T-cell (primary cell): ENCODE measurements around the gene PTCD1. TPM values are rescaled to one million over a fixed set of nuclear protein-coding genes. Genes with fewer than 3 reads are reported as not detected.

ENCODE experiments used
- ATAC-seq, 4 experiments: fragments of 200-7000 bp in 3 of 4; fragments of 150-1000 bp in 1 of 4; cut with Tn5 transposase; replicated peaks in 1 of 4; 1 replicate in 3 of 4; 2 replicates in 1 of 4; pipeline ENCODE4 v1.10.0; 2021; ENCODE audit warnings: moderate library complexity in 3 of 4, mild to moderate bottlenecking in 2 of 4, moderate number of reproducible peaks in 1 of 4
- CTCF ChIA-PET, 2 donors: fragments of 300-600 bp; sonication (Branson Sonifier 250); formaldehyde crosslinking; loops; one replicate each; lab custom pipeline; 2022; ENCODE audit warnings: antibody characterized with exemption in 2 of 2; lab: Charles Lee
- POLR2A ChIA-PET, 2 donors: fragments of 300-600 bp; sonication (Branson Sonifier 250); formaldehyde crosslinking; loops; one replicate each; lab custom pipeline; 2022; ENCODE audit warnings: antibody characterized with exemption in 2 of 2; lab: Charles Lee
- DNase-seq, 35 experiments: peaks; one replicate each; pipeline versions ENCODE4 v3.0.0 to v3.0.0-alpha.2; 2013 to 2023
- H3K27ac ChIP-seq: one replicate; pipeline ENCODE4 v1.5.1; 2013; ENCODE audit warnings: low read length
- H3K27me3 ChIP-seq, 2 experiments: replicated peaks in 1 of 2; 1 replicate in 1 of 2; 2 replicates in 1 of 2; pipeline versions ENCODE4 v1.6.1 to v1.7.0; 2013; ENCODE audit warnings: low read length in 1 of 2, mixed read lengths in 1 of 2; ENCODE audit not compliant: control insufficient read depth in 2 of 2, insufficient read depth in 2 of 2; ENCODE audit errors: extremely low read depth in 1 of 2
- H3K36me3 ChIP-seq, 2 donors: 1 replicate in 1 of 2; 2 replicates in 1 of 2; pipeline versions ENCODE4 v1.6.1 to v1.7.0; 2013; ENCODE audit warnings: low read length in 1 of 2; ENCODE audit not compliant: control insufficient read depth in 2 of 2, insufficient read depth in 1 of 2; ENCODE audit errors: extremely low read depth in 1 of 2
- H3K4me1 ChIP-seq, 2 experiments: 1 replicate in 1 of 2; 2 replicates in 1 of 2; pipeline versions ENCODE4 v1.6.1 to v1.7.0; 2013; ENCODE audit warnings: low read length in 2 of 2, mixed read lengths in 1 of 2; ENCODE audit not compliant: insufficient read depth in 2 of 2, control insufficient read depth in 1 of 2; ENCODE audit errors: extremely low read depth in 1 of 2
- H3K4me3 ChIP-seq, 2 donors: 1 replicate in 1 of 2; 2 replicates in 1 of 2; pipeline versions ENCODE4 v1.5.1 to v1.7.0; 2013; ENCODE audit warnings: mild to moderate bottlenecking in 2 of 2, low read length in 1 of 2, moderate library complexity in 1 of 2; ENCODE audit not compliant: control insufficient read depth in 1 of 2; ENCODE audit errors: extremely low read depth in 1 of 2
- H3K9me3 ChIP-seq: 2 replicates; pipeline ENCODE4 v1.7.0; 2013
- H3K27ac Mint-ChIP-seq, 2 donors: one replicate each; pipeline ENCODE4 v1.8.0; 2020 to 2021; ENCODE audit warnings: mild to moderate bottlenecking in 2 of 2, mixed read lengths in 2 of 2
- H3K27me3 Mint-ChIP-seq, 2 donors: one replicate each; pipeline ENCODE4 v1.8.0; 2021 to 2022; ENCODE audit warnings: mixed read lengths in 2 of 2
- H3K36me3 Mint-ChIP-seq: one replicate; pipeline ENCODE4 v1.8.0; 2021; ENCODE audit warnings: mixed read lengths
- H3K4me1 Mint-ChIP-seq, 3 donors: one replicate each; pipeline ENCODE4 v1.8.0; 2020 to 2022; ENCODE audit warnings: mixed read lengths in 3 of 3, mild to moderate bottlenecking in 1 of 3
- H3K4me3 Mint-ChIP-seq, 3 donors: one replicate each; pipeline ENCODE4 v1.8.0; 2020 to 2022; ENCODE audit warnings: mild to moderate bottlenecking in 3 of 3, mixed read lengths in 3 of 3, moderate library complexity in 3 of 3
- H3K9me3 Mint-ChIP-seq, 3 donors: one replicate each; pipeline ENCODE4 v1.8.0; 2020 to 2022; ENCODE audit warnings: mixed read lengths in 3 of 3
- WGBS: methylation state at CpG from one replicate; pipeline ENCODE4 v1.1.5; 2013; ENCODE audit warnings: missing lambda C conversion rate; ENCODE audit not compliant: insufficient coverage; 5-methylcytosine and 5-hydroxymethylcytosine counted together
- total RNA-seq, 35 experiments: library from RNA in 6 of 35; stranded (reverse) in 6 of 35; fragments of 120-200 nt in 1 of 35; gene quantifications; one replicate each; pipeline versions ENCODE4 v1.2.1 to v1.2.4 and lab custom pipeline; 2013 to 2026

The PTCD1 gene
- total RNA-seq, 5 donors from 2014 or later (not counting 1 experiment from before 2014, with no cell fraction given): 5.4 to 11.6 (median 10.5) TPM

GRCh38 chr7:99428972-99429566, 9.5 kb downstream of the PTCD1 start:
- CTCF ChIA-PET: no interaction called here
- peak overlapping the region; percentile 34 to 52 for H3K27ac Mint-ChIP-seq

GRCh38 chr7:99424932-99425730, 13.5 kb downstream of the PTCD1 start:
- no peak for DNase-seq
- H3K4me1 ChIP-seq: peaks cover 0 to 15% of the 10 kb centered on the region in 2 experiments
- H3K27me3 Mint-ChIP-seq: no peaks in the 10 kb centered on the region
- 94% methylated on average over 24 of the region's 24 CpGs for WGBS
- POLR2A ChIA-PET: interaction anchor here in 1 of 2 donors (0.6 kb wide), 1 partner anchor 419 kb away, joined by 3 read pairs; no protein-coding TSS in a partner anchor
- peaks cover 25 to 45% of the 10 kb centered on the region in 2 donors for H3K36me3 ChIP-seq
- H3K9me3 ChIP-seq: no peaks in the 10 kb centered on the region
- no peak for ATAC-seq
- no peak overlapping the region for H3K4me3 ChIP-seq
- no peak overlapping the region for H3K27ac ChIP-seq
- peaks cover 25% of the 10 kb centered on the region for H3K36me3 Mint-ChIP-seq
- H3K4me3 Mint-ChIP-seq: no peak overlapping the region
- H3K4me1 Mint-ChIP-seq: peaks cover 0 to 7% (median 5%) of the 10 kb centered on the region in 3 donors
- no peak overlapping the region for H3K27ac Mint-ChIP-seq
- no peaks in the 10 kb centered on the region for H3K27me3 ChIP-seq
- H3K9me3 Mint-ChIP-seq: no peaks in the 10 kb centered on the region
- CTCF ChIA-PET: interaction anchor here in 1 of 2 donors (0.6 kb wide), 1 partner anchor 9 kb away, joined by 4 read pairs; no protein-coding TSS in a partner anchor

More at GRCh38 chr7:99428972-99429566, 9.5 kb downstream of the PTCD1 start:
- DNase-seq: peak in 14 of 35 experiments; percentile 6 to 47 (median 22)
- ATAC-seq: peak; percentile 60 to 90 (median 78)
- no peaks in the 10 kb centered on the region for H3K9me3 Mint-ChIP-seq
- H3K27me3 Mint-ChIP-seq: no peaks in the 10 kb centered on the region
- 70% methylated on average over 9 of the region's 10 CpGs for WGBS
- Histone ChIP-seq H3K27ac (no peak overlapping the region), H3K4me1 (peaks cover 0 to 15% of the 10 kb centered on the region in 2 experiments), H3K4me3 (no peak overlapping the region), H3K27me3 (no peaks in the 10 kb centered on the region), H3K36me3 (peaks cover 33 to 39% of the 10 kb centered on the region in 2 donors), H3K9me3 (no peaks in the 10 kb centered on the region)
- POLR2A ChIA-PET: no interaction called here
- peaks cover 0 to 6% (median 5%) of the 10 kb centered on the region in 3 donors for H3K4me1 Mint-ChIP-seq
- peaks cover 14% of the 10 kb centered on the region for H3K36me3 Mint-ChIP-seq
- no peak overlapping the region for H3K4me3 Mint-ChIP-seq

GRCh38 chr7:99422625-99423024, 16.0 kb downstream of the PTCD1 start:
- H3K27ac ChIP-seq: no peak overlapping the region
- Mint-ChIP-seq H3K4me1 (peaks cover 0 to 2% (median 0%) of the 10 kb centered on the region in 3 donors), H3K27ac (peak overlapping the region in 1 of 2 donors; percentile 62), H3K9me3 (no peaks in the 10 kb centered on the region), H3K36me3 (peaks cover 26% of the 10 kb centered on the region), H3K4me3 (no peak overlapping the region), H3K27me3 (no peaks in the 10 kb centered on the region)
- H3K9me3 ChIP-seq: no peaks in the 10 kb centered on the region
- no peak for DNase-seq
- WGBS: 100% methylated on average over 2 of the region's 5 CpGs
- CTCF ChIA-PET: interaction anchor here in 1 of 2 donors (0.5 to 0.6 kb wide), 3 partner anchors 14 to 1196 kb away, joined by 3 read pairs; partner anchors contain the start of gene BUD31
- H3K4me3 ChIP-seq: no peak overlapping the region
- no peak for ATAC-seq
- no peaks in the 10 kb centered on the region for H3K4me1 ChIP-seq
- H3K27me3 ChIP-seq: no peaks in the 10 kb centered on the region
- POLR2A ChIA-PET: interaction anchor here (0.6 to 0.7 kb wide), 6 partner anchors 13 to 293 kb away, joined by 3 to 6 read pairs (median 4); no protein-coding TSS in a partner anchor
- H3K36me3 ChIP-seq: peaks cover 31 to 52% of the 10 kb centered on the region in 2 donors

GRCh38 chr7:99422186-99422585, 16.4 kb downstream of the PTCD1 start:
- Mint-ChIP-seq H3K9me3 (no peaks in the 10 kb centered on the region), H3K4me1 (peaks cover 0 to 4% (median 0%) of the 10 kb centered on the region in 3 donors), H3K27me3 (no peaks in the 10 kb centered on the region), H3K36me3 (peaks cover 30% of the 10 kb centered on the region), H3K27ac (peak overlapping the region in 1 of 2 donors; percentile 23), H3K4me3 (no peak overlapping the region)
- ChIA-PET POLR2A (interaction anchor here (0.6 to 0.7 kb wide), 6 partner anchors 14 to 293 kb away, joined by 3 to 6 read pairs (median 4); no protein-coding TSS in a partner anchor), CTCF (interaction anchor here in 1 of 2 donors (0.5 to 0.6 kb wide), 3 partner anchors 13 to 1195 kb away, joined by 3 read pairs; partner anchors contain the start of gene BUD31)
- H3K4me1 ChIP-seq: no peaks in the 10 kb centered on the region
- H3K4me3 ChIP-seq: no peak overlapping the region
- ATAC-seq: no peak
- no peaks in the 10 kb centered on the region for H3K27me3 ChIP-seq
- no peak for DNase-seq
- H3K9me3 ChIP-seq: no peaks in the 10 kb centered on the region
- WGBS: 97% methylated on average over 9 of the region's 11 CpGs
- no peak overlapping the region for H3K27ac ChIP-seq
- peaks cover 35 to 56% of the 10 kb centered on the region in 2 donors for H3K36me3 ChIP-seq

- Histone ChIP-seq H3K9me3 (no peaks in the 10 kb centered on the region), H3K27me3 (no peaks in the 10 kb centered on the region), H3K27ac (no peak overlapping the region), H3K4me3 (no peak overlapping the region), H3K36me3 (peaks cover 40 to 68% of the 10 kb centered on the region in 2 donors), H3K4me1 (no peaks in the 10 kb centered on the region)
- no peak overlapping the region for H3K27ac Mint-ChIP-seq
- H3K27me3 Mint-ChIP-seq: no peaks in the 10 kb centered on the region
- POLR2A ChIA-PET: no interaction called here
- CTCF ChIA-PET: interaction anchor here in 1 of 2 donors (1.0 kb wide), 1 partner anchor 12 kb away, joined by 3 read pairs; the partner anchor contains the start of gene BUD31
- no peak for ATAC-seq
- 100% methylated on average over 1 of the region's 7 CpGs for WGBS
- no peaks in the 10 kb centered on the region for H3K9me3 Mint-ChIP-seq
- no peak overlapping the region for H3K4me3 Mint-ChIP-seq
- H3K4me1 Mint-ChIP-seq: peaks cover 0 to 5% (median 0%) of the 10 kb centered on the region in 3 donors
- H3K36me3 Mint-ChIP-seq: peaks cover 37% of the 10 kb centered on the region
- no peak for DNase-seq
These were observed 17.6 kb downstream of the PTCD1 start for GRCh38 chr7:99420986-99421385.

GRCh38 chr7:99420213-99420612, 18.4 kb downstream of the PTCD1 start:
- H3K4me1 Mint-ChIP-seq: peaks cover under 1 to 6% (median 3%) of the 10 kb centered on the region in 3 donors
- Histone ChIP-seq H3K27ac (no peak overlapping the region), H3K9me3 (no peaks in the 10 kb centered on the region), H3K4me1 (no peaks in the 10 kb centered on the region), H3K4me3 (no peak overlapping the region), H3K36me3 (peaks cover 36 to 73% of the 10 kb centered on the region in 2 donors), H3K27me3 (no peaks in the 10 kb centered on the region)
- 100% methylated on average over 4 of the region's 5 CpGs for WGBS
- DNase-seq (no peak), ATAC-seq (no peak)
- no peak overlapping the region for H3K27ac Mint-ChIP-seq
- H3K9me3 Mint-ChIP-seq: no peaks in the 10 kb centered on the region
- peaks cover 40% of the 10 kb centered on the region for H3K36me3 Mint-ChIP-seq
- H3K27me3 Mint-ChIP-seq: no peaks in the 10 kb centered on the region
- H3K4me3 Mint-ChIP-seq: no peak overlapping the region
- POLR2A ChIA-PET: no interaction called here
- CTCF ChIA-PET: no interaction called here
